K562 (cell line): ENCODE results near the gene RBFOX2. TPM values are rescaled to one million over a fixed set of nuclear protein-coding genes. Genes with fewer than 3 reads are reported as not detected.

Experiments used
- ATAC-seq: fragments of 200-7000 bp; cut with Tn5 transposase; 3 replicates; pipeline ENCODE4 v1.9.1; 2020; ENCODE audit warnings: moderate library complexity
- BruUV-seq: library from RNA; stranded (reverse); fragments of 400-500 nt; replicated peaks from 2 replicates; lab custom pipeline; 2021; lab: Mats Ljungman, UMichigan
- CTCF ChIA-PET: fragments of 300-600 bp; formaldehyde crosslinking; extraction: SDS; loops from one replicate; lab custom pipeline; 2021; ENCODE audit warnings: low intra/inter-chr PET ratio; lab: Yijun Ruan, JAX
- POLR2A ChIA-PET: fragments of 300-600, 350-650 bp; sonication (Branson Sonifier 250); formaldehyde crosslinking; extraction: SDS; loops from one replicate; lab custom pipeline; 2021; ENCODE audit warnings: antibody characterized with exemption, inconsistent platforms; lab: Yijun Ruan, JAX
- DNase-seq, 4 experiments: peaks; one replicate each; pipeline versions ENCODE4 v3.0.0 to v3.0.0-alpha.2; 2011 to 2018; ENCODE audit warnings: low spot score in 3 of 4, mixed read lengths in 3 of 4; ENCODE audit errors: extremely low read depth in 1 of 4
- FAIRE-seq: peaks from 2 replicates; lab custom pipeline; 2011; peaks lifted over from hg19 to GRCh38; lab: Jason Lieb, UNC
- H2AFZ ChIP-seq: 2 replicates; pipeline ENCODE4 v1.6.0; 2011; ENCODE audit warnings: low read depth, low read length, control low read depth, inconsistent platforms
- H3K27ac ChIP-seq: fragments of 200-600 bp; 3 replicates; pipeline ENCODE4 v1.8.0; 2011; ENCODE audit warnings: low read depth, mild to moderate bottlenecking, control low read depth, inconsistent platforms, low read length, moderate library complexity, mixed read lengths; ENCODE audit errors: extremely low read depth
- H3K27me3 ChIP-seq, 2 experiments: fragments of 300-600 bp in 1 of 2; 2 replicates in 1 of 2; 3 replicates in 1 of 2; pipeline versions ENCODE4 v1.6.0 to v1.8.0; 2011; ENCODE audit warnings: inconsistent platforms in 2 of 2, low read length in 2 of 2, mild to moderate bottlenecking in 1 of 2, mixed read lengths in 1 of 2, moderate library complexity in 1 of 2; ENCODE audit not compliant: control insufficient read depth in 2 of 2, insufficient read depth in 2 of 2
- H3K36me3 ChIP-seq: fragments of 300-600 bp; 3 replicates; pipeline ENCODE4 v1.8.0; 2011; ENCODE audit warnings: mild to moderate bottlenecking, low read length, inconsistent platforms; ENCODE audit not compliant: control insufficient read depth, insufficient read depth
- H3K4me1 ChIP-seq, 2 experiments: fragments of 200-600 bp in 1 of 2; replicated peaks in 1 of 2; 2 replicates in 1 of 2; 3 replicates in 1 of 2; pipeline versions ENCODE4 v1.5.1 to v1.8.0; 2011; ENCODE audit warnings: inconsistent platforms in 2 of 2, low read length in 2 of 2, mild to moderate bottlenecking in 1 of 2, mixed read lengths in 1 of 2, moderate library complexity in 1 of 2; ENCODE audit not compliant: control insufficient read depth in 2 of 2, insufficient read depth in 2 of 2
- H3K4me2 ChIP-seq: 2 replicates; pipeline ENCODE4 v1.6.1; 2011; ENCODE audit warnings: low read length, control low read depth, inconsistent platforms, mixed read lengths; ENCODE audit not compliant: insufficient read depth
- H3K4me3 ChIP-seq: fragments of 200-600 bp; sonication (generic), shearing (Covaris generic); 2 replicates; pipeline ENCODE4 v1.5.1; 2016; ENCODE audit warnings: control low read depth, inconsistent platforms
- H3K79me2 ChIP-seq: fragments of 200-600 bp; 3 replicates; pipeline ENCODE4 v1.8.0; 2011; ENCODE audit warnings: low read length, inconsistent platforms; ENCODE audit not compliant: control insufficient read depth, insufficient read depth
- H3K9ac ChIP-seq, 2 experiments: 2 replicates each; pipeline versions ENCODE4 v1.6.0 to v1.6.1; 2011; ENCODE audit warnings: low read depth in 2 of 2, low read length in 2 of 2, control low read depth in 1 of 2, inconsistent platforms in 1 of 2, mild to moderate bottlenecking in 1 of 2, mixed read lengths in 1 of 2; ENCODE audit not compliant: insufficient read depth in 1 of 2
- H3K9me1 ChIP-seq: one replicate; pipeline ENCODE4 v1.6.0; 2011; ENCODE audit warnings: inconsistent platforms, mild to moderate bottlenecking, low read length, moderate library complexity; ENCODE audit not compliant: control insufficient read depth, insufficient read depth
- H3K9me3 ChIP-seq: replicated peaks from 2 replicates; pipeline ENCODE4 v1.5.1; 2011; ENCODE audit warnings: low read depth, low read length, inconsistent platforms; ENCODE audit not compliant: control insufficient read depth, insufficient read depth
- H4K20me1 ChIP-seq: replicated peaks from 2 replicates; pipeline ENCODE4 v1.6.1; 2011; ENCODE audit warnings: low read length, inconsistent platforms, mixed read lengths; ENCODE audit not compliant: control insufficient read depth, insufficient read depth
- ARNT ChIP-seq, 2 experiments: fragments of 450-650 bp; IDR thresholded peaks; 2 replicates each; pipeline ENCODE4 v1.6.1; 2016; ENCODE audit warnings: mild to moderate bottlenecking in 1 of 2
- DMBX1 ChIP-seq: fragments of 250-450 bp; sonication (Bioruptor Pico); IDR thresholded peaks from 2 replicates; pipeline ENCODE4 v1.8.0; 2022; ENCODE audit warnings: inconsistent platforms, mild to moderate bottlenecking, moderate library complexity, borderline replicate concordance
- DPF2 ChIP-seq: fragments of 450-650 bp; IDR thresholded peaks from 2 replicates; pipeline ENCODE4 v1.6.1; 2016
- FOXK2 ChIP-seq, 2 experiments: fragments of 450-650 bp; IDR thresholded peaks in 1 of 2; conservative IDR thresholded peaks in 1 of 2; 2 replicates each; pipeline ENCODE4 v1.6.1; 2016; ENCODE audit warnings: low read depth in 2 of 2, mild to moderate bottlenecking in 1 of 2
- L3MBTL2 ChIP-seq: fragments of 450-650 bp; IDR thresholded peaks from 2 replicates; pipeline ENCODE4 v1.6.1; 2016; ENCODE audit warnings: mild to moderate bottlenecking, moderate library complexity
- MLLT1 ChIP-seq, 2 experiments: fragments of 450-650 bp; IDR thresholded peaks; 2 replicates each; pipeline ENCODE4 v1.6.1; 2016
- PURB ChIP-seq: sonication (generic); formaldehyde crosslinking; IDR thresholded peaks from 2 replicates; pipeline ENCODE4 v1.9.0; 2021; ENCODE audit warnings: low read depth, mild to moderate bottlenecking, missing genetic modification reagents
- RBM25 ChIP-seq: fragments of 200-400 bp; formaldehyde crosslinking; IDR thresholded peaks from 2 replicates; pipeline ENCODE4 v1.6.1; 2018; ENCODE audit warnings: low read length, low read depth, moderate library complexity; ENCODE audit not compliant: severe bottlenecking
- SLC30A9 ChIP-seq: fragments of 250-450 bp; sonication (Bioruptor Pico); IDR thresholded peaks from 2 replicates; pipeline ENCODE4 v1.8.0; 2022; ENCODE audit warnings: mild to moderate bottlenecking, moderate library complexity
- SOX6 ChIP-seq: fragments of 450-650 bp; IDR thresholded peaks from 2 replicates; pipeline ENCODE4 v1.6.1; 2014; ENCODE audit warnings: mild to moderate bottlenecking
- STAT5A ChIP-seq: IDR thresholded peaks from 2 replicates; pipeline ENCODE4 v1.6.1; 2012; ENCODE audit warnings: low read length, inconsistent platforms, borderline replicate concordance
- TAL1 ChIP-seq: fragments of 450-650 bp; IDR thresholded peaks from 2 replicates; pipeline ENCODE4 v1.6.1; 2016; ENCODE audit warnings: mild to moderate bottlenecking
- ZNF124 ChIP-seq: sonication (generic); formaldehyde crosslinking; IDR thresholded peaks from 2 replicates; pipeline ENCODE4 v1.8.1; 2022; ENCODE audit warnings: missing genetic modification reagents
- ZNF23 ChIP-seq: fragments of 250-450 bp; sonication (Bioruptor Pico); IDR thresholded peaks from 2 replicates; pipeline ENCODE4 v1.4.0; 2020; ENCODE audit warnings: mild to moderate bottlenecking
- ZNF253 ChIP-seq: fragments of 250-450 bp; sonication (Bioruptor Pico); conservative IDR thresholded peaks from 2 replicates; pipeline ENCODE4 v1.6.1; 2021; ENCODE audit warnings: mild to moderate bottlenecking
- ZNF695 ChIP-seq: fragments of 450-650 bp; formaldehyde crosslinking; IDR thresholded peaks from 2 replicates; pipeline ENCODE4 v1.4.0; 2020; ENCODE audit warnings: mild to moderate bottlenecking, moderate library complexity
- WGBS: fragments of 100-300 bp; shearing (Covaris generic); methylation state at CpG from one replicate; pipeline ENCODE4 v1.1.6; 2016; ENCODE audit warnings: low coverage, mixed read lengths; ENCODE audit not compliant: insufficient coverage; ENCODE audit errors: missing lambda C conversion rate; 5-methylcytosine and 5-hydroxymethylcytosine counted together
- in situ Hi-C: fragments of 300-500 bp; cut with MboI; formaldehyde crosslinking; loops from 4 replicates; pipeline ENCODE4 v1.15.0; 2018; ENCODE audit warnings: inconsistent platforms, mixed read lengths
- intact Hi-C: fragments of 100-400 bp; cut with micrococcal nuclease; formaldehyde crosslinking; loops from 2 replicates; pipeline ENCODE4 v1.14.2; 2022
- polyA plus RNA-seq, 8 experiments: library from polyadenylated mRNA; depleted of rRNA in 4 of 8; stranded (reverse) in 5 of 8; unstranded in 3 of 8; fragments of >200 nt; fragmentation: Nextera tagmentation in 2 of 8; fragmentation: Illumina TruSeq in 1 of 8; extraction: Ambion mirVana in 2 of 8; extraction: Trizol in 1 of 8; gene quantifications; 2 replicates each; pipeline versions ENCODE4 v1.2.1 to v1.2.3, GENCODE V29; 2011 to 2014; ENCODE audit warnings: inconsistent platforms in 1 of 8, missing spikeins in 1 of 8
- total RNA-seq, 7 experiments: library from RNA; depleted of rRNA in 6 of 7; stranded (reverse); fragments of >200 nt in 6 of 7; fragmentation: Illumina TruSeq in 2 of 7; extraction: Trizol in 2 of 7; gene quantifications; 2 replicates each; pipeline versions ENCODE4 v1.2.1 to v1.2.3, GENCODE V29; 2011 to 2021; ENCODE audit warnings: low replicate concordance in 1 of 7

RBFOX2 gene
- total and polyA plus RNA-seq, 9 of the 15 experiments (the other 6 are each of a cell fraction or from before 2014, with no cell fraction given): 5.8 to 24.8 (median 14.2) TPM

GRCh38 chr22:36002084-36002483, 26.5 kb downstream of the RBFOX2 start (continued):
- TF ChIP-seq RBM25: no peak
- TF ChIP-seq ZNF23: no peak
- no peak for TF ChIP-seq MLLT1 (IDR thresholded peaks at IDR 0.05)
- peak; percentile 74 for TF ChIP-seq SOX6
- TF ChIP-seq FOXK2 (conservative IDR thresholded peaks at IDR 0.05 in 1 of 2, IDR thresholded peaks at IDR 0.05 in 1 of 2; ENCODE audit: low read depth in 2 of 2): peak; percentile 25 to 42; a peak in 1 of 4 replicates
- TF ChIP-seq STAT5A: peak; percentile 69
- TF ChIP-seq TAL1: peak; percentile 56; the same call in 1 of the 2 replicates
- TF ChIP-seq DPF2: peak; percentile 50; the same call in 1 of the 2 replicates
- TF ChIP-seq DMBX1 (CRISPR knock-in tag): no peak
- no peak for TF ChIP-seq L3MBTL2

- CTCF ChIA-PET: no interaction called here
- POLR2A ChIA-PET: interaction anchor here (0.8 kb wide), 1 partner anchor 436 kb away, joined by 4 read pairs; no protein-coding TSS in a partner anchor
- BruUV-seq: no TSS peak
These were observed 29.9 kb downstream of the RBFOX2 start for GRCh38 chr22:35998748-35999147.

More at GRCh38 chr22:35998748-35999147, 29.9 kb downstream of the RBFOX2 start:
- no peaks in the 10 kb centered on the region for H4K20me1 ChIP-seq
- no peaks in the 10 kb centered on the region for H3K27me3 ChIP-seq
- H3K9ac ChIP-seq: no peak overlapping the region
- FAIRE-seq: no peak
- no peak for DNase-seq
- no peak overlapping the region for H3K27ac ChIP-seq
- H3K4me1 ChIP-seq: peaks cover 10 to 31% of the 10 kb centered on the region in 2 experiments; a peak in 4 of 5 replicates
- H3K9me3 ChIP-seq: no peaks in the 10 kb centered on the region
- intact Hi-C loops: no loop called here
- 58% methylated on average over 2 of the region's 3 CpGs for WGBS
- no peak overlapping the region for H3K4me2 ChIP-seq
- H3K9me1 ChIP-seq: no peaks in the 10 kb centered on the region
- in situ Hi-C loops: no loop called here
- no peak overlapping the region for H2AFZ ChIP-seq
- ATAC-seq: no peak
- H3K36me3 ChIP-seq: no peaks in the 10 kb centered on the region
- no peak overlapping the region for H3K4me3 ChIP-seq
- peaks cover 36% of the 10 kb centered on the region for H3K79me2 ChIP-seq
- TF ChIP-seq ZNF253 (CRISPR knock-in tag): no peak
- no peak for TF ChIP-seq SLC30A9 (CRISPR knock-in tag)
- TF ChIP-seq ARNT (IDR thresholded peaks at IDR 0.05): no peak
- no peak for TF ChIP-seq ZNF695 (CRISPR knock-in tag)
- no peak for TF ChIP-seq PURB
- no peak for TF ChIP-seq ZNF124 (CRISPR knock-in tag)
